ENCODE results near the gene SSBP4.

Gene SSBP4

GRCh38 chr19:18430417-18431144 is 11.4 kb downstream of the SSBP4 start:
- Mint-ChIP-seq H3K27ac (no peak overlapping the region), H3K36me3 (ENCODE audit: low read depth) (peaks cover 3% of the 10 kb centered on the region), H3K4me1 (peaks cover 24% of the 10 kb centered on the region), H3K9me3 (no peaks in the 10 kb centered on the region), H3K4me3 (peak overlapping the region; percentile 43), H3K27me3 (no peaks in the 10 kb centered on the region)
- ATAC-seq = no peak
- no peak for DNase-seq

DNA sequence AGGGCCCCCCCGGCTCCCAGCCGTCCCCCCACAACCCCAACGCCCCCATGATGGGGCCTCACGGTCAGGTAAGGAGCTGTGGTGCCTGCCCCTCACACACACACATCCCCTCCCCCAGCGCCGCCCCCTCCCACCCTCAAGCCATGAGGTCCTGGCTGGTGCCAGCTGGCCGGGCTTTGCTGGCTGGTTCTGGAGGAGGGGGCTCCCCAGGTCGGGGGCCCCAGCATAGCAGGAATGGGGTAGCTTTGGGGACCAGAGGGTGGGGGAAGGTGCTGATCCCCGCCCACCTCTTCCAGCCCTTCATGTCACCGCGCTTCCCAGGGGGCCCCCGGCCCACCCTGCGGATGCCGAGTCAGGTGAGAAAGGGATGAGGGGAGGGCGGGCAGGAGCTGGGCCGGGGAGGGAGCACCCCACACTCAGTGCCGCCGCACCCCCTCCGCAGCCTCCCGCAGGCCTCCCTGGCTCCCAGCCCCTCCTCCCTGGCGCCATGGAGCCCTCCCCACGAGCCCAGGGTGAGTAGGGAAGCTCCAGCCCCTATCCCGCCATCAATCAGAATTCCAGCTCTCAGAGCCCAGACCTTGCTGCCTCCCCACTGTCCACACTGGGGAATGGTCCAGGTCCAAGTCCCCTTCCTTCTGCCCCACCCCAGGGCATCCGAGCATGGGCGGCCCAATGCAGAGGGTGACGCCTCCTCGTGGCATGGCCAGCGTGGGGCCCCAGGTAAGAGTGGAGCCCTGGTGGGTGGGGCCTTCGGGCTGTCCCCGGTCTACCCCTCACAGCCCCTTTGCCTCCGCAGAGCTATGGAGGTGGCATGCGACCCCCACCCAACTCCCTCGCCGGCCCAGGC is 12.4 kb downstream of the SSBP4 start:
- DNase-seq (no peak), ATAC-seq (no peak)
- peak overlapping the region; percentile 46 for H3K27ac Mint-ChIP-seq
- no peaks in the 10 kb centered on the region for H3K27me3 Mint-ChIP-seq
- no peaks in the 10 kb centered on the region for H3K9me3 Mint-ChIP-seq
- H3K4me3 Mint-ChIP-seq = no peak overlapping the region
- H3K4me1 Mint-ChIP-seq = peaks cover 27% of the 10 kb centered on the region
- peaks cover 3% of the 10 kb centered on the region for H3K36me3 Mint-ChIP-seq (ENCODE audit: low read depth)

- ATAC-seq = no peak
- H3K4me3 Mint-ChIP-seq = peak overlapping the region; percentile 49
- peaks cover 3% of the 10 kb centered on the region for H3K36me3 Mint-ChIP-seq (ENCODE audit: low read depth)
- H3K9me3 Mint-ChIP-seq = no peaks in the 10 kb centered on the region
- H3K27ac Mint-ChIP-seq = peak overlapping the region; percentile 52
- DNase-seq = no peak
- no peaks in the 10 kb centered on the region for H3K27me3 Mint-ChIP-seq
- H3K4me1 Mint-ChIP-seq = peaks cover 29% of the 10 kb centered on the region
Observed at GRCh38 chr19:18432275-18433014, 13.2 kb downstream of the SSBP4 start.

DNA sequence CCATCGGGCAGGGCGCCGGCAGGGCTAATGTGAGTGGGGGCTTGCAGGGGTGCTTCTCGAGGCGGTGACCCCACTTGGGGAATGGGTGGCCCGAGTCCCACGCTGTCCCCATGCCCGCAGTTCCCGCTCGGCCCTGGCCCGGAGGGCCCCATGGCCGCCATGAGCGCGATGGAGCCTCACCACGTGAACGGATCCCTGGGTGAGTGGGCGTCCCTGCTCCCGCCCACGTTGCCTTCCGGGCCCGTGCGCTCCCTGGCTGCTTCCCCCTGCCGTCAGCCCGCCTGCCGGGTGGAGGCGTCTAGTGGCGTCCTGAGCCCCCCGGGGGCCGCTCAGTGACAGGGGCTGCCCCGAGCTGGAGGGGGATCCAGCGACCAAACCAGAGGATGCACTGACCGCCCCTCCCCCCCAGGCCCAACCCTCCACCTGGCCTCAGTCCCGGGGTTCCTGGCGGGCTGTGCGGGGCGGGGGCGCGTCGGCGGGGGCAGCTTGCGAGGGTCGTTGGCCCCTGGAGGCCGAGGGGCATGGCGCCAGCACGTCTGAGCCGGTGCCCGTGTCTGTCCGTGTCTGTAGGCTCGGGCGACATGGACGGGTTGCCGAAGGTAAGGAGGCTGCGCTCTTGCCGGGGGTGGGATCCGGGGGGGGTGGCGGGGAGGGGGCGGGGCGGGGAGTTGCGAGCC is 14.0 kb downstream of the SSBP4 start:
- no peaks in the 10 kb centered on the region for H3K27me3 Mint-ChIP-seq
- ATAC-seq (no peak), DNase-seq (no peak)
- H3K9me3 Mint-ChIP-seq = no peaks in the 10 kb centered on the region
- peaks cover 3% of the 10 kb centered on the region for H3K36me3 Mint-ChIP-seq (ENCODE audit: low read depth)
- peaks cover 31% of the 10 kb centered on the region for H3K4me1 Mint-ChIP-seq
- H3K27ac Mint-ChIP-seq = peak overlapping the region; percentile 52
- peak overlapping the region; percentile 49 for H3K4me3 Mint-ChIP-seq

DNA sequence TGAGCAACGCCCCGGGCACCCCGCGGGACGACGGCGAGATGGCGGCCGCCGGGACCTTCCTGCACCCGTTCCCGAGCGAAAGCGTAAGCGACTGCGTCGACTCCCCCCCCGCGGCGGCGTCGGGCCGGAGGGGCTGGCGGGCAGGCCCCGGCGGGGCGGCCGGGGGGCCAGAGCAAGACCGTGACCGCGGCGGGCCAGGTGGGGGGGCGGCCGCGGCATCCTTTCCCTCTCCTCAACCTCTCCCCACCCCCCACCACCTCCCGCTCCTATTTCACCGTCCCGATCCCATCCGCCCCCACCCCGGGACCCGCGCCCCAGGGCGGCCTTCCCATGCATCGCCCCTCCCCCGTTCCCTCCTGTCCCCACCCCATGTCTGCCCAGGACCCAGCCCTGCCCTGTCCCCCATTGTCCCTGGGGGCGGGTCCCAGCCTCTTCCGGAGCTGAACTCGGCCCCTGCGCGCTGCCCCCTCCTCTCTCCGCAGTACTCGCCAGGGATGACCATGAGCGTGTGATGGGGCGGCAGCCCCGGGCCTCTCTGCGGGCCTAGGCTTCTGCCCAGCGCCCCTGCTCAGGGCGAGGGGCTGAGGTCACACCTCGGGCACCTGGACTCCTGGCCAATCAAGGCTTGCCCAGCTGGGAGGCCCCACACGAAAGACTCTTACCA is 14.7 kb downstream of the SSBP4 start:
- H3K4me1 Mint-ChIP-seq = peaks cover 31% of the 10 kb centered on the region
- peaks cover 3% of the 10 kb centered on the region for H3K36me3 Mint-ChIP-seq (ENCODE audit: low read depth)
- no peaks in the 10 kb centered on the region for H3K27me3 Mint-ChIP-seq
- DNase-seq (no peak), ATAC-seq (no peak)
- no peak overlapping the region for H3K27ac Mint-ChIP-seq
- H3K9me3 Mint-ChIP-seq = no peaks in the 10 kb centered on the region
- peak overlapping the region; percentile 24 for H3K4me3 Mint-ChIP-seq

- Mint-ChIP-seq H3K4me3 (peak overlapping the region; percentile 24), H3K9me3 (no peaks in the 10 kb centered on the region), H3K27me3 (no peaks in the 10 kb centered on the region), H3K36me3 (ENCODE audit: low read depth) (peaks cover 3% of the 10 kb centered on the region), H3K4me1 (peaks cover 27% of the 10 kb centered on the region), H3K27ac (no peak overlapping the region)
- DNase-seq (no peak), ATAC-seq (no peak)
Observed at GRCh38 chr19:18434411-18435175, 15.4 kb downstream of the SSBP4 start.

DNA sequence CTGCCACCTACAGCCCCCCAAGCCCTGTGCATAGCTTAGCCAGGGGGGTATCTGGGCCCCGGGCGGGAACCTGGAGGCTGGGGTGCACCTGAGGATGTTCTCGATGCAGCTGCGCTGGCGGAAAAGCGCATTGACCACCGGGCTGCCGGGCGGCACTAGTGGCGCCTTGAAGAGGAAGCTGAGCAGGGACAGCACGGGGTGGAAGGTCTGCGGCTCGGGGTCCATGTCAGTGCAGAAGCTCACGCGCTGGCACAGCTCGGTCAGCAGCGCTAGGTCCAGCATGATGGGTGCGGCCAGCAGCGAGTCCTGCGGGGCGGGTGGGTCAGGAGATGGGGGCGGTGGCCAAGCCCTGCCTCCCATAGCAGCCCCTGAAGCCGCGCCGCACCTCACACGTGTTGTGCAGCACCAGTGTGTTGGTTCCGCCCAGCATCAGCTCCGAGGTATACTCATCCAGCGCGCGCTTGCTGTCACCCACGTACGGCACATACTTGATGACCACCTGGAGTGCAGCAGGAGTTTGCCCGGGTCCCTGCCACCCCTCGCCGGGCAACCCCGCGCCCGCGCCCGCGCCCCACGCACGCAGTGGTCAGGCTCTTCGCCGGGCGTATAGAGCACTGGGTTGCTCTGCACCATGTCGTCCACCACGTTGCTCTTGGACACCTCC is 16.1 kb downstream of the SSBP4 start:
- no peak for DNase-seq
- Mint-ChIP-seq H3K4me3 (no peak overlapping the region), H3K27me3 (no peaks in the 10 kb centered on the region), H3K4me1 (peaks cover 22% of the 10 kb centered on the region), H3K27ac (no peak overlapping the region), H3K36me3 (ENCODE audit: low read depth) (peaks cover 3% of the 10 kb centered on the region), H3K9me3 (no peaks in the 10 kb centered on the region)
- ATAC-seq = no peak

- H3K27ac Mint-ChIP-seq = peak overlapping the region; percentile 68
- H3K4me3 Mint-ChIP-seq = peak overlapping the region; percentile 62
- ATAC-seq (no peak), DNase-seq (no peak)
- no peaks in the 10 kb centered on the region for H3K27me3 Mint-ChIP-seq
- peaks cover 20% of the 10 kb centered on the region for H3K4me1 Mint-ChIP-seq
- H3K9me3 Mint-ChIP-seq = no peaks in the 10 kb centered on the region
- peaks cover 3% of the 10 kb centered on the region for H3K36me3 Mint-ChIP-seq (ENCODE audit: low read depth)
Observed at GRCh38 chr19:18435842-18436670, 16.9 kb downstream of the SSBP4 start.

GRCh38 chr19:18436671-18437490 is 17.7 kb downstream of the SSBP4 start:
- H3K36me3 Mint-ChIP-seq (ENCODE audit: low read depth) = peaks cover 3% of the 10 kb centered on the region
- peaks cover 20% of the 10 kb centered on the region for H3K4me1 Mint-ChIP-seq
- H3K27me3 Mint-ChIP-seq = no peaks in the 10 kb centered on the region
- ATAC-seq = peak; percentile 57
- peak overlapping the region; percentile 68 for H3K27ac Mint-ChIP-seq
- peak overlapping the region; percentile 62 for H3K4me3 Mint-ChIP-seq
- no peaks in the 10 kb centered on the region for H3K9me3 Mint-ChIP-seq
- peak; percentile 83 for DNase-seq

DNA sequence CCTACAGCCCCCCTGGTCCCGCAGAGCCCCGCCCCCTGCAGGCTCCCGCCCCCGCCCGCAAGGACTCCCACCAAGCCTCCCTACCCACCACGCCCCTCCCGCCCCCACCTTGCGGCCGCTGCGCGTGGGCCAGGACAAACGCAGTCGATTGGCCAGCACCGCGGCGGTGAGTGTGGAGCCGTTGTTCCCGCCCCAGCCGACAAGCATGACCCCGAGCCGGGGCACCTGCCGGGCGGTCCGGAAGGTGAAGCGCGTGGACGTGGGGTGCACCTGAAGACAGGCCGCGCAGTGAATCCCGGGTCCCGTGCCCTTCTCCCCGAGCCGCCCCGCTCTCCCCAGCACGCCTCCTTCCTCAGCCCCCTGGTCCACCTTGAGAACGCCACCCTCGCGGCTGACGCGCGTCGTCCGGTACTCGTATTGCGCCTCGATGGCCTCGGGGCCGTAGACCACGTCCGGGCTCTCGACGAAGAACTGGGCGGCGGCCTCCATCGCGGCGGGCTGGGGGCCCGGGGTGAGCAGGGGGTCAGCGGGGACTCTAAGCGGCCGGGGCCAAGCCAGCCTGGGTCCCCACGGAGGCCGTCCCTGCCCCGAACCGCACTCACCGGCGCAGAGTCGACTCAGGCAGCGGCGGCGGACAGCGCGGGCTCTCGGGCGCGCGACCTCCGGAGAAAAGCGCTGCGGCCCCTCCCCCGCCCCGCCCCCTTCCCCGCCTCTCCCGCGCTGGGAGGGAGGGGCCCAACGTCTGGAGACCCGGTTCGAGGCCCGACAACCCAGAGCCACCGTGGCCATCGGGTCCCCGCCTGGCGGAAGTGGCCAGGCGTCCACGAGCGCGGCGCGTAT is 18.5 kb downstream of the SSBP4 start, which contains the start of gene ISYNA1:
ISYNA1 (minus strand) TSS at position 643 of the 840 bp plus-strand sequence; CDS start at position 489, 154 bp downstream.
- H3K4me1 Mint-ChIP-seq = peaks cover 21% of the 10 kb centered on the region
- ATAC-seq = peak; percentile 4
- peaks cover 5% of the 10 kb centered on the region for H3K9me3 Mint-ChIP-seq
- H3K27ac Mint-ChIP-seq = no peak within 1 kb of the TSS
- H3K27me3 Mint-ChIP-seq = no peaks in the 10 kb centered on the region
- peaks cover 4% of the 10 kb centered on the region for H3K36me3 Mint-ChIP-seq (ENCODE audit: low read depth)
- H3K4me3 Mint-ChIP-seq = peak within 1 kb of the TSS; percentile 60
- peak; percentile 56 for DNase-seq
